Forelimb muscle (tissue), 1 donor: ENCODE data around the gene EPHA6. TPM values are rescaled to one million over a fixed set of nuclear protein-coding genes. Genes with fewer than 3 reads are reported as not detected.
A peak's percentile ranks its signal among the peaks of the same experiment; 100 is the strongest.
"Not testable (repeated sequence)": the region's sequence is repeated elsewhere in the genome, so short reads cannot be mapped to it uniquely, and the experiment has no call there.

Experiments used
- DNase-seq: peaks from one replicate; pipeline ENCODE4 v3.0.0-alpha.2; 2013; ENCODE audit warnings: low read depth
- polyA plus RNA-seq: library from polyadenylated mRNA; unstranded; fragments of 120-200 nt; gene quantifications from one replicate; pipeline ENCODE4 v1.2.1, GENCODE V29; 2013; ENCODE audit not compliant: insufficient read length

The EPHA6 gene
- polyA plus RNA-seq, 1 donor, result 0.11 TPM

DNA sequence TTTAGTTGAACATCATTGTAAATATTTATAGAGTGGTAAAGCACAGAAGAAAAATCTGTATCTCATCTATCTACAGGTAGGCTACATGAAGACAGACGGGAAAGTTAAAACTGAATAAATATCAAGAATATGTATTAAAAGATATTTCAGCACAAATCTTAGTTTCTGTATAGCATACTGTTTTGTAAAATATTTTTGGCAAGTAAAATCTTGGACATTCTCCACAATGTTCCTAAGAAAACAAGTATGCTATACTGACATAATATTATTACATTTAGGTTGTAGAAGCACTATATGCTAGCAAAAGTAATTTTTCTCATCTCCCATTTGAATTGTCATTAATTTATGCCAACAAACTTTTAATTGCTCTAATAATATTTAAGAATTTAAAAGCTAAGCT lies 623.7 kb downstream of the EPHA6 start:
- peak; percentile 17 for DNase-seq

DNA sequence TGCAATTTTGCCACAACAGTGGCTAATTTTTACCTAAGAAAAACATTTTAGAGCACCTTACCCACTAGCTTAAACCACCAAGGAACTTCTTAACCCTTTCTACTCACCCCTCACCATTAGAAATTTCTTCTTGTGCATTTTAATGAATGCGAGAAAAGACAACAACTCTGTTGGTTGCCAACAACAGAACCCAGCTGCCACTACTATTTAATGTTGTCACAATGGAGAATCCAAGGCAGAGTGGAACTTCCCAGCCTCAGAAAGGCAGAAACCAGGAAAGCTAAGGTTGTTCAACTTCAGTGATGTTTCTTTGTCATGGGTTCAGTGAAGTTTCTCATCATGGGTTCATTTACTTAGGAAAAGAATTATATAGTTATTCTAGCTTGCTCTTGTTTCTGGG lies 625.0 kb downstream of the EPHA6 start:
- DNase-seq, result no peak

DNA sequence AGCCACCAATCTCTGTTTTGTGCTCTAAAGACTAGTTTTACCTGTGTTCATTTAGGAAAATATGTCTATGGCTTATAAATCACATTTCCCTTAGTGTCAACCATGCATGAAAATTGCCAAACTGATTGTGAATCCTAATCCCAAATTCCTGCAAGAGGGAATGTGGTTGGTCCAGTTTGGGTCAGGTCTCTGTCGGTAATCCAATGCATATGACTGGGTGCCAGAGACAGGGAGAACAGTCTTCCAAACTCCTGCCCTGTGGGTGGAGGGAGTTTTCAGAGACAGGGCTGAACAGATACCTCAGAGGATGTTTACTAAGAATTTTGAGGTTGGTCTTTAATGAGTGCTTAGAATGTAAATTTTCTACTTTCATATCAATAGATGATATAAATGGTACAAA lies 649.6 kb downstream of the EPHA6 start:
- DNase-seq, result no peak

DNA sequence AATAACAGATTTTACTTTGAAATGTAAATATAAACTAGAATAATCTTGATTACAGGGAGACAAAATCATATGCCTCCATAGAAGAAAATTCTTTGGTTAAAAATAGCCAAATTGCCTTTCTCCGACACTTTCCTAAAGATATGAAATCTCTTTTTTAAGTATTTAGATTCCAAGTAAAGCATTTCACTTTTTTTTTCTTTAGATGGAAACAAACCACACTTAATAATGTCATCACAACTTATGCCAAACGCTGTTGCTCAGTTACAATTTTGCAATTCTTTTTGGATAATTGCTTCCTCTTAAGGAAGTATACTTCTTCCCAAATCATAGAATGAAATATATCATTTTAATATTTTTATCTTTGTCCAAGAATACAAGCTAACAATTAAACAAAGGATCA lies 656.1 kb downstream of the EPHA6 start:
- peak; percentile 4 for DNase-seq

DNA sequence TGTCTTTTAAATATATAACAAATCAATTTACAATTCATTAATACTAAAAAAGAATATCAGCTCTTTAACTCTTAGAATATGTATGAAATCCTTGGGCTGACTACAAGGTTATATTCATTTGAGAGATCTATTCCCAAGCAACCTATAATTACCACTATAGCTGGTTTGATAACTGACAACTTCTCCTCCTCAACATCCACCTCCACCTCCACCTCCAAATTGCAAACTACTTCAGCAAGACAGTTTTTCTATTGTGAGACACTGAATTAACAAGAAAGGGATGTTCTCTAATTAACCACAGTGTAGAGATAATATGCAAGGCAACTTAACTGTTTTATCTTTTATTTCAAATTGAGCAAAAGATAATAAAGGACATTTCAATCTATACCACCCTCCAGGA lies 665.3 kb downstream of the EPHA6 start:
- no peak for DNase-seq

DNA sequence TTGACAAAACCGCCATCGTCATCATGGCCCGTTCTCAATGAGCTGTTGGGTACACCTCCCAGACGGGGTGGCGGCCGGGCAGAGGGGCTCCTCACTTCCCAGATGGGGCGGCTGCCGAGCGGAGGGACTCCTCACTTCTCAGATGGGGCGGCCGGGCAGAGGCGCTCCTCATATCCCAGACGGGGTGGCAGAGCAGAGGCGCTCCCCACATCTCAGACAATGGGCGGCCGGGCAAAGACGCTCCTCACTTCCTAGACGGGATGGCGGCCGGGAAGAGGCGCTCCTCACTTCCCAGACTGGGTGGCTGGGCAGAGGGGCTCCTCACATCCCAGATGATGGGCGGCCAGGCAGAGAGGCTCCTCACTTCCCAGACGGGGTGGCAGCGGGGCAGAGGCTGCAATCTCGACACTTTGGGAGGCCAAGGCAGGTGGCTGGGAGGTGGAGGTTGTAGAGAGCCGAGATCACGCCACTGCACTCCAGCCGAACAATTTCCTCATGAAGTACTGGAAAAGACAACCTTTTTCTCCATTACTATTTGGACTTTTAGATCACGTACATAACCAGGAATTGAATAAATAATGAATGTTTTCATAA lies 666.4 kb downstream of the EPHA6 start:
- not testable (repeated sequence) for DNase-seq

DNA sequence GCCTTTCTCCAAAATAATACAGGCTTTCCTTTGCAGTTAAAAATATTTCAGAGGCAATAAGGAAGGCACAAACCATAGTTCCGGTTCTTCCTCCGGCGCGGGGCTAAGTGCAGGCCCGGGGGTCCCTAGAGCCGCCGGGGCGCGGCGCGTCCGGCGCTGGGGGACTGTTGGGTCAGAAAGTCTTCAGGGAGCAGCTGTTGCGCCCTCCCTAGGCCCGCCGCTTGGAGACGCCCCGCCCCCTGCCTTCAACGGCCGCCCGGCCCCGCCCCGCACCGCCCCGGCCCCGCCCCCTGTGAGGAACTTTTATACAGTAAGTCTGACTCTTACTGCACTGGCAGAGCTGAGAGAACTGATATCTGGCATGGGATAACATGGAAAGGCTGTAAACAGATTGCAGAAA lies 667.0 kb downstream of the EPHA6 start:
- DNase-seq, result no peak

DNA sequence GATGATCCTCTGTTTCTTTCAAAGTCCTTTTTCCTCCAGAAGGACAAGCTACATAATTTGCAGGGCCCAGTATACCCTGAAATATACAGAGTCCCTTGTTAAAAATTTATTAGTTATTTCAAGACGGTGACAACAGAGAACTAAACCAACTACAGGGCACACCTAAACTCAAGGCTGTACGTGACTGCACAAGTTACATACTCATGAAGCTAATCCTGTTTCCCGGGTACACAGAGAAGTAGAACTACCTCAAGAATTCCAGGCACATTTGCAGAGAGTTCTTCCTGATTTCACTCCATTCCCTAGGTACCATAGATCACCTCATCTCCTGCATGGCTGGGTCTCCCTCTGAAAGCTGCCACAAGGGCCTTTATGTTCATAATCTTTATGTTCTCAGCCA lies 670.8 kb downstream of the EPHA6 start:
- DNase-seq, result no peak

DNA sequence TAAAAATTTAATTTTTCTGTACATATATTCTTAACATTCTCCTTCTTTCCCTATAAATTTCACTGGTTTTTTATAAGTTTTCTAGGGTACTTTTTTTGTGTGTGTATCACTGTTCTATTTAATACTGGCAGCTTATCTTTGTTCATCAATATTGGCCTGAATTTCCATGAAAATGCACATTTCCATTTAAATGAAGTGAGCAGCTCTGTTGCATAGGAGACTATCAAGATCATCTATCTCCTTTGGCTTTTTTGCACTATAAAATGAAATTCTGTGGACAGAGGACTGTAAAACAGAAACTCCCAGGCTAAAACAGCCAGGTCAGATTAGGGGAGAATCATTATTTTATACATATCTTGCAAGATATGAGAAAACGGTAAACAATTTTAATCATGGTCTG lies 673.2 kb downstream of the EPHA6 start:
- DNase-seq, result no peak

DNA sequence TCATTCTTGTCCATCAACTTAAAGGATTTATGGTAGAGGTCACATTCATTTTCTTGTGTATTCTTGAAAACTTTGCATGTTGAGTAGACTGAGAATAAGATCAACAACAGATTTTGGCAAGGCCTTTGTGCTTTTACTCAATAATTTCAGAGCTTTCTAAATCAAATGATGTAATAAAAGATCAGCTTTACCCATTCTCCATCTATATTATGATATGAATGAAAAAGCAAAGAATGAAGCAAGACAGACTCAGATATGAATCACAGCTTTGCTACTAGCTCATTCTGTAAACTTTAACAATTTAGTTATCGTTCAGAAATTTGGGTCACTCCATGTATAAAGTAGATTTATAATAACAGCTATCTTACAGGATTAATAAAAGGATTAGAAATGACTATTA lies 674.3 kb downstream of the EPHA6 start:
- no peak for DNase-seq

DNA sequence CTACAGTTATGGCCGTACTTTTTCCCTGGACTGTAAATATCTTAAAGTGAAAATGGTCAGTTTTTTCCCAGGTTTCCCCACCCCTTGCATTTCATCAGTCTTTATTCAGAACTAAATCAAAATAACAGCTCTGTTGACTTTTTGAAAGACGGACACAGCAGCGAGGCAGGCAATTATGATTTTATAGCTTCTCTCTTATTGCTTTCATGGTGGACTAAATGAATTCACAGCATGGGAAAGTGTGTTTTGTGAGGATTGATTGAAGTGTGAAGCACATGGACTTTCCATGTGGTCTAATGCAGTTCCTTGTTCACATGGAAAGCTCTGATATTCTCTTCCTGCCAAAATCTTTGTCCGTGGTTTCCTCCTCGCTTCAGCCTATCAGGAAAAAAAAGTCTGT lies 681.5 kb downstream of the EPHA6 start:
- no peak for DNase-seq

DNA sequence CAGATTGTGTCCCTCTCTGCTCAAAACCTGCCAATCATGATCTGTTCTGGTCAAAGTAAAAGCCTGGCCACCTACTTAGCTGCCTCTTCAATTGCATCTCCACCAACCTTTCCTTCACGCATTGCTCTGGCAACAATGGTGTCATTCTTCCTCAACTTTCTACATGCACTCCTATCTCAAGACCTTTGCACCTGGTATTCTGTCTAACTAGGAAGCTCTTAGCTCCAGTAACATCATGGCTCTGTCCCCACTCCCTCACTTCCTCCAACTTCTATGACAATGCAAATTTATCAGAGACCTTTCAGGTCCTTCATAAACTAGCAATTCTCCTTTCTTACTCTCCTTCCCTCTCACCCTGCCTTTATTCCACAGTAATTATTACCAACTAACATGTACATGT lies 682.7 kb downstream of the EPHA6 start:
- DNase-seq, result no peak

DNA sequence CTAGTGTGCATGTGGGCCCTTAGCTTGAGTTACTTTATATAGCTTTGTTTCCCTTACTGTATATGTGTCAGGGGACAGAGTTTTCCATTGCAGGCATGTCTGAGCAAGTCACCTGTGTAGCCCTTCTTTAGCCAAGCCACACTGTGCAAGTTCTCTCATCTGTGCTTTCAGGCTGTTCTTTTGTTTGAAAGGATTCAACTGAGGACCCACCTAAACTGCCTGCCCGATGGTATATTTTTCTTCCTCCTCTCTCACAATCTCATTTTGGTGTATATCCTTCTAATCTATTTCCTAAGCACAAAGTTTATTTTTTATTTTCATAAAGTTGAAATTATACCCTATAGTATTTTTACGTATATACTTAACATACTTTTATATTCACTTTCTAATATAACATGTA lies 690.1 kb downstream of the EPHA6 start:
- no peak for DNase-seq

DNA sequence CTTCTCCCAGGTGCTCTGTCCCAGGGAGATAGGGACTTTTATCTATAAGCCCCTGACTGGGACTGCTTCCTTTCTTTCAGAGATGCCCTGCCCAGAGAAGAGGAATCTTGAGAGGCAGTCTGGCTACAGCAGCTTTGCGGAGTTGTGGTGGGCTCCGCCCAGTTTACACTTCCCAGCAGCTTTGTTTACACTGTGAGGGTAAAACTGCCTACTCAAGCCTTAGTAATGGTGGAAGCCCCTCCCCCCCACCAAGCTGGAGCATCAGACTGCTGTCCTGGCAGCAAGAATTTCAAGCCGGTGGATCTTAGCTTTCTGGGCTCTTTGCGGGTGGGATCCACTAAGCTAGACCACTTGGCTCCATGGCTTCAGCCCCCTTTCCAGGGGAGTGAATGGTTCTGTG lies 696.4 kb downstream of the EPHA6 start:
- no peak for DNase-seq

DNA sequence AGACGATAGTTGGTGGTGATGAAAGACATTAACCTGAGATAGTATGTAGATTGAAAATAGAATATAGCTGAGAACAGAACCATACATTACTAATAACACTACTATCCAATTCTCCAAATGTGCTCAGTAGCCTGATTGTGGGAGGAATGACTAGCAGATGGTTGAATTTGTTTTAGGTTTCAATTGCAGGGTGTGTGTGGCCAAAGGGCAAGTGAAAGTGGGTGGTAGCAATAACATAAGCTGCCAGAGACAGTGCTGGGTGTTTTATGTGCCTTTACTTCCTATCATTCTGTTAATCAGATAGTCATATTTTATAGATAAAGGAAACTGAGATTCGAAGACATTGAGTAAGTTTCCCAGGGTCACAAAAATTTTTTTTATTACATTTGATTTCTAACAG lies 700.7 kb downstream of the EPHA6 start:
- no peak for DNase-seq

DNA sequence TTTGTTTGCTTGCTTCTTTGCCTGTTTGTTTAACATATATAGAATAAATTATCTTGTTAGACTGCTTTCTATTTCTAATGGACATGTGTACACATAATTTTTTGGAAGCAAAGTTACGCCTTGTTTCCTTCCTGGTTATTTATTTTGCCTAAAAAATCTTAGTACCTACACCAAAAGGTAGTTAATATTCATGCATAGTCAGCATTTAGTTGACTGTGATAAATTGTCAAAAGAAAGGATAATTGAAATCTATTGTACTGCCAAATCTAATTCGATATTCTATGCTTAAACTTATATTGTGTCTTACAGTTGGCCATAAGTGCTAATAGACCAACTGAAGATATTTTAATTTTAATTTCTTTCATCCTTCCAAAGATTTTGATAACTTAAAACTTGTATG lies 716.3 kb downstream of the EPHA6 start:
- no peak for DNase-seq

DNA sequence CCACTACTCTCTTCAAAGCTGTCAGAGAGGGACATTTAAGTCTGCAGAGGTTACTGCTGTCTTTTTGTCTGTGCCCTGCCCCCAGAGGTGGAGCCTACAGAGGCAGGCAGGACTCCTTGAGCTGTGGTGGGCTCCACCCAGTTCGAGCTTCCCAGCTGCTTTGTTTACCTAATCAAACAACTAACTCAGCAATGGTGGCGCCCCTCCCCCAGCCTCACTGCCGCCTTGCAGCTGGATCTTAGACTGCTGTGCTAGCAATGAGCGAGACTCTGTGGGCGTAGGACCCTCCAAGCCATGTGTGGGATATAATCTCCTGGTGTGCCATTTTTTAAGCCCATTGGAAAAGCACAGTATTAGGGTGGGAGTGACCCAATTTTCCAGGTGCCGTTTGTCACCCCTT lies 733.2 kb downstream of the EPHA6 start:
- not testable (repeated sequence) for DNase-seq

DNA sequence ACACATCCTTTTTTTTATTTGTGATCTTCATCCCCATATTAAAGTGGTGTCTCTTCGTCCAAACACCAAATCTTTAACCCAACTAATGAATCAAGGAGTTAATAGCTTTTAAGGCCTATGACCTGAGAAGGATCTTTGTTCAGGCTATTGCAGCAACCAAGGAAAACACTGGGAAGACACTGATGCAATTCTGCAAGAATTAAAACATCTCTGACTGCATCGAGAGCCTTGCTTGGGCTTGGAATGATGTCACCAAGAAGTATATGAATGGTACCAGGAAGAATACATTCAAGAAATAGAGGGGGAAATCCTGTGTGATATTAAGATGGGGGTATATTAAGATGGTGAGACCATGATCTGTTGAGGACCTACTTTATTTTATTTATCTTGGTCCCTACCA lies 736.0 kb downstream of the EPHA6 start:
- DNase-seq, result no peak

DNA sequence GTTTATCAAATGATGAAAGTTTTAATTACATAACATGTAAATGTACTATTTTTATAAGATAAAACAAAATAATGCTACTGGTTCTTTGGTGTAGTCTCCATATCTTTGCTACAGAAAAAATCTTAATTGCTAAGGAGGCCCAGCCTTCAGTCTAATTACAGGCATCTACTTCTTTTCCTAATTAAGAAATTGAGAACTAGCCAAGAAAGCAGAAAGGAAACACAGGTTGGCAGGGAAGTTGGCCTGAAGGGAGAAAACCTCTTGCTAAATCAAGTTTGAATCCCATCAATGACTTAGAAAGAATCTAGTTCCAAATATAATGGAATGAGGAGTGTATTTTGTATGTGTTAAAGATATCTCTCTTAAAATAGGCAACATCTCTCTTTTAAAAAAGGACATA lies 737.8 kb downstream of the EPHA6 start:
- DNase-seq, result no peak

DNA sequence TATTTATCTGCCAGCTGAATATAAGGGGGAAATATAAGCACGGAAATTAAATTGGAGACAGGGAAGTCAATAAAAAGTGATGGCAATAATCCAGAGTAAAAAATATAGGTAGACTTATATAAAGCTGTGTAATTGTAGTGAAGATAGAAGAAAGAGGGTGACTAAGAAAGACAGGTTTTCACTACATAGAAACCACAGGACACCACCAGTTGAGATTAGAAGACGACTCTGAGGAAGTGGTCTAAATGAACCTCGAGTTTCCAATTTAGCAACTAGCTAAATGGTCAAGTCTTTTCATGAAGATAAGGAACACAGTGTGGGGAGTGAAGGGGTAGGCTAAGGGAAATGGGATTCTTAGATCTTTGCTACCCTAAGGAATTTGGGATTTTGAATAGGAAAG lies 761.3 kb downstream of the EPHA6 start:
- no peak for DNase-seq

DNA sequence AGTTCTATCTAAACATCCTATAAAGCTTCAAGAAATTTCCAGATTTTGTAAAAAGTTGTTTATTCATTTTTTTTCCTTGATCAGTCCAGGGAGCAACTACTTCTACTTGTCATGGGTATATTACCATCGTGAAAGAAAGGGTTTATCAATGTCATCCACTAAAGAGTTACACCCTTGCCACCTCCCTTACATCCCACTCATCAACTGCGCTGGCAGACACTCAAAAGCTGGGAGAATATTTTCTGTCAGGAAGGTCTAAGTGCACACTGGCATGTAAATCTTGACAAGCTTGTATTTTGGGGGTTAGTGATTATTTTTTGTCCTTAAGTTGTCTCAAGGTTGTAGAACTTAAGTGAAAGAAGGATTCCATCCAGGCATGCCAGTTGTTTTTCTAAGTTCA lies 761.8 kb downstream of the EPHA6 start:
- DNase-seq, result no peak

DNA sequence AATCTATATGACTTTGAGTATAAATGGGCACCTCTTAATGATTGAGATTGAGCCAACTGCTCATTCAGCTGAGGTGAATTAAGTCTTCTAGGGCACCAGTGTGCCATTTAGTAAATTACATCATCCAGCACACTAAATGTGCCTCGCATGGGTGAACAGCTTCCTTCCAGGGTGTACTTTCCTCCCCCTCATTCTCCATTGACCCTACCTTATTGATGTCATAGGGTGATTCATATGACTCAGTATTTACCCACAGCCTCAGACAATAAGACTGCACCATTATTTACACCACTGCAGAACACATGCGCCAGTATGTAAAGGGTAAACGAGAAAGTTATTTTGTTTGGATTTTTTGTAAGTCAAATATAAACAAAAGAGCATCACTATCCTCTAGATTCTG lies 765.0 kb downstream of the EPHA6 start:
- DNase-seq, result no peak

DNA sequence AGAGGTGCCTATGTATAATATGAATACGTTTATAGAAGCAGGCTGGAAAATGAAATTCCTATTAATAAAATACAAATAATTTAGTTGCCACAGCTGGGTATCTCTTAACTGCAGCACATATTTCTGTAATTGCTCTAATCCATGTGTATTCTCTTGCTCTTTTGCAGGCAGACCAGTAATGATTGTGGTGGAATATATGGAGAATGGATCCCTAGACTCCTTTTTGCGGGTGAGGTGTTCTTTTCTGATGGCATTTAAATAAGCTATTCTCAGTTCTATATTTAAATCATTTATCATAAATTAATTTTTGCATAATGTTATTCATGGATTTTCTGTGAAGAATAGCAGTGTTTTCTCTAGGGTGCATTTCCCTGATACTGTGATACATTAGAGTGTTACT lies 796.2 kb downstream of the EPHA6 start:
- no peak for DNase-seq

DNA sequence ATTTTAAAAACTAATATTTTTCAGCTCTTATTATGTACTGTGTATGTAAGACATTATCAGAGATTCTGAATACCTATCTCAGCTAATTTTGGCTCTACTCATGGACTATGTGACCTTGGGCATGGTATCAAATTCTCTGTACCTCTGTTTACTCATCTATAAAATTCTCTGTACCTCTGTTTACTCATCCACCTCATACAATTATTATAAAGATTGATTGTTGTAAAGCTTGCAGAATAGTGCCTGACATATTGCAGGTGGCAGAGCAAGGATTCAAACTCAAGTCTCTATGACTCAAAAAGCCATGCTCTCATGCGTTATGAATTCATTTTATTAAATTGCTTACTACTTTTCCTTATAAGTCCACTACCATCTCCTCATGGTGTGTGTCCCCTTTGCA lies 798.2 kb downstream of the EPHA6 start:
- no peak for DNase-seq

DNA sequence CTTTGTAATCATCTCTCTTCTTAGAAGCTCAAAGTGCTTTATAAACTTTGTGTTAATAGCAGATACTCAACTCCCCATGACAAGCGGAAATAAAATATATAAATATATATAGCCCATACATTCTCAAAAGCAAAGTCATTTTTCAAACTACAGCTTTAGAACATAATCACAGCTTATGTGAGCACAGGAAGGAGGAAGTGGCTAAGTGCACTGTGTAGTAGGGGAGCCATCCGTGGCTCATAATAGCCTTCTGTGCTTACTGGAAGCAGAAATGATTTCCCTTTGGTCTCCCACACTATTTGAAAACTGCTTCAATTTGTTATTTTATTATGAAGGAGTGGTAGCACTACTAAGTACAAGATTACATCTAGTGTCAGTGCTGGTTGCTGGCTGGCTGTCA lies 798.7 kb downstream of the EPHA6 start:
- DNase-seq, result no peak
